ENCODE data around the gene MCFD2.
"Not testable (repeated sequence)": the region's sequence is repeated elsewhere in the genome, so short reads cannot be mapped to it uniquely, and the experiment has no call there.

Gene MCFD2

DNA sequence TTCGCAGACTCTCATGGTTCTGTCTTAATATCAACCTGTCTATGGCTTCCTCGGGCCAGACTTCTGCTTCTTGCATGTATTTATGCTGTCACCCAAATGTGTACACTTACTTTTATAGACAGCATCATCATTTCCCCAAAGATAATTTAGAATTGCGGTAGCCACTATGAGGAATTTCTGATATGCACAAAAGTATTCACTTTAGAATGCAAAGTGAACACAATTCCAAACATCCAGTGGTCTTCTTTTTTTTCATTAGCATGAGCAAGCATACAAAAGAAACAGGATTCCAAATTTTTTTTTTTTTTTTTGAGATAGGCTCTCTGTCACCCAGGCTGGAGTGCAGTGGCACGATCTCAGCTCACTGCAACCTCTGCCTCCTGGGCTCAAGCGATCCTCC, 21.0 kb upstream of the MCFD2 start:
- no peak for DNase-seq

DNA sequence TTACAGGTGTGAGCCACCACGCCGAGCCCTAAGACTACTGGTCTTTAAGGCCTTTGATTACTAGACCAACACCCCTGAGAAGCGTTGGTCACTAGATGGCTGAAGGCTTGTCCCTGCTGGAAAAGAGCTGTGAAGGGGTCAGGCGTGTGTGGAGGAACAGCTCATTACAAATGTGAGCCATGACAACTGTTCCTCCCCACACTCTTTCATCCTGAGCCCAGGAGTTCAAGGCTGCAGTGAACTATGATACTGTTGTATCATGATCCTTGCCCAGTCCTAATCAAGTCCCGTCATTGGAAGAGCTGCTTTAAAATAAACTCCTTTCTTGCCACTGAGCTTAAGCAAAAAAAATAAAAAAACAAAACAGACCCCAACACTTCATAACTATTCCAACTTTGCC, 19.5 kb upstream of the MCFD2 start:
- DNase-seq = no peak

DNA sequence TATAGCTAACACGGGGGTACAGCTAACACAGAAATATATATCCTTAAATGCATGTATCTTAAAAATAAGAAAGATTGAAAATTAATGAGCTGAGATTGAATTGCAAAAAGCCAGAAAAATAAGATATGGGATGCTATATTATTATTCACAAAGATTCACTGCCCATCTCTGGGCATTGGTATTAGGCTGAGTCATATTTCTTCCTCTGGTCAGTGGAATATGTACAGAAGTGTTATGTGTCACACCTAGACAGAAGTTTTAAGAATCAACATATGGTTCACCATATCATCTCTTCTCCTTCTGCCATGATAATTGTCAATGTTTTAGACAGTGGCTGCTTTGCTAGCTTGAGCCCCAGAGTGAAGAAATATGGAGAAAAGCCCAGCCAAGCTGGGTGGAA, 14.0 kb upstream of the MCFD2 start:
- DNase-seq = no peak

DNA sequence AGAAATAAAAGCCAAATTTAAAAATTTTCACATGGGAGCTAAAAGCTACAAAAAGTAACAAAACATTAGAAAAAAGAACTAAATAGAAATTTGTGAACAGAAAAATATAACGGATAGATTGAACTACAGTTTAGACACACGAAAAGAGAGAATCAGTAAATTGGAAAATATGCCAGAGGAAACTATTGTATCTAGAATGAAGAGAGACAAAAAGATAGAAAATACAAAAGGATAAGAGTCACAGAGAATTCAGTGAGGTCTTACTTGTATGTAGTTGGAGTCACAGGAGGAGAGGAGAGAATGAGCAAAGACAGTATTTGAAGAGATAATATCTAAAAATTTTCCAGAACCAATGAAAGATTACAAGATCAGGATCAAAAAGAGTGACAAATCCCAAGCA, 11.3 kb upstream of the MCFD2 start:
- DNase-seq = no peak

DNA sequence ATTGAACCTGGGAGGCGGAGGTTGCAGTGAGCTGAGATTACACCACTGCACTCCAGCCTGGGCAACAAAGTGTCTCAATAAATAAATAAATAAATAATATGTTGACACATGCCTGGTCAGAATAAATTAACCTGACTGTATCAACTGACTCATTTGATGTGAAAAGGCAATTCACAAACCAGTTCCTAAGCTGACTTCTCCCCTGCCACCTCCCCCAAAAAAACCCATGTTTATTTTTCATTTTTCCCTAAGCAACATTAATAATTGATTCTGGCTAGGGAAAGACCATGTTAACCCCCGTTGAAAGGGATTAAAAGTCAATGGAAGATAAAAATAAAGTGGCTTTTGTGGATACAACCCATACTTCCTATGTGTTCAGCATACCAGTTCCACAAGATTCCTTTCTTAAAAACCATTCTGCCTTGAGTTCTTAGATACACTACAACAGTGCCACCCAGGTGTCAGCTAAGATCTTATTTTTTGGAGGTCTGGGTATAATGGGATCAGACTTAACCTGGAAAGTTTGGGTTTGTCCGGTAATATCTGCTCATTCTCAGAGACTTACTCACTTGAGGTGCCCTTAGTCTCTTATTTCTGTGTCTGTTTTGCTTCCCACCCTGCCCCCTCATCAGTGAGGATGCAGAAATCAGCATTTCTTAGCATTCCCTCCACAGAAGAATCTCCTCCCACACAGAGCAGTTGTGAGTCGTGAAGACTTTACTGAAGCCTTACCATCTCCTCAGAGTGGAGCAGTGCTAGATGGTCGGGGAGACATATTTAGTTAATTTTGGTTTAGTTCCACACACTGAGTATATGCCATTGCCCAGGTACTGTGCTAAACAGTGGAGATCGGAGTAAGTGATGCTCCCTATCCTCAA, 10.1 kb upstream of the MCFD2 start:
- DNase-seq = no peak

DNA sequence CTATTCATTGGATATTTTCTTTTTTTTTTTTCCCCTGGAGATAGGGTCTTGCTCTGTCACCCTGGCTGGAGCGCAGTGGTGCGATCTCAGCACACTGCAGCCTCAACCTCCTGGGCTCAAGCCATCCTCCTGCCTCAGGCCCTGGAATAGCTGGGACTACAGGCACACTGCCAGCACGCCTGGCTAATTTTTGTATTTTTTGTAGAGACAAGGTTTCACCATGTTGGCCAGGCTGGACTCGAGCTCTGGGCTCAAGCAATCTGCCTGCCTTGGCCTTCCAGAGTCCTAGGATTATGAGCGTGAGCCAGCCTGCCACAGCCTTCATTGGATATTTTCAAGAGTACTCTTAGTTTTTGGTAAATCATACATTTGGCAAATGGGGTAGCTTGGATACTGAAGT, 9.0 kb upstream of the MCFD2 start:
- DNase-seq = no peak

DNA sequence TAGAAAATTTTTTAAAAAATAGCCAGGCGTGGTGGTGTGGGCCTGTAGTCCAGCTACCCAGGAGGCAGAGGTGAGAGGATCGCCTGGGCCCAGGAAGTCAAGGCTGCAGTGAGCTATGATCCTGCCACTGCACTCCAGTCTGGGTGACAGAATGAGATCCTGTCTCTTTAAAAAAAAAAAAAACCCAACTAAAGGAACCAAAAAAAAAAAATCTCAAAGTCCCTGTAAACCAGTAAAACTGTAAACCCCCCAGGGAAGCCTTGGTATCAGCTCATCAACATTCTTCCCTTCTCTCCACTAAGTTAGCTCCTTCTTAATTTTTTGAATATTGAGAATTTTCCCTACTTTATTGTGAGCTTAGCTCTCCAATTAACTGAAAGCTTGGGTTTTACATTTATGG, 8.4 kb upstream of the MCFD2 start:
- DNase-seq = no peak

DNA sequence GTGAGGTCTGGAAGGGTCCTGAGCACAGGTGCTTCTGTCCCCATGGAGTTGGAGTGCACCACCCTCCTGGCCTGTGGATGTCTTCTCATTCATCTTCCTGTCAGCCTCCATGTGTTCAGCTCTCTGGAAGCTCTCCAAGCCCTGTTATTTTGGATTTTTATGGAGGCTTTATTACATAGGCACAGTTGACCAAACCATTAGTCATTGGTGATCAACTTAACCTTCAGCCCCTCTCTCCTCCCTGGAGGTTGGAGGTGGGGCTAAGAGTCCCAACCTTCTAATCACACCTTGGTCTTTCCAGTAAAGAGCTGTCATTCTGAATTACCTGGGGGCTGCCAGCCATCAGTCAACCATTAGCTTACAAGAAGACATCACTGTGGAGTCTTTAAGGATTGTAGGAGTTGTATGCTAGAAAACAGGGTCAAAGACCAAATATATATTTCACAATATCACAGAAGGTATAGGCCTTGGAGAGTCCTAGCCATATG, 7.5 kb upstream of the MCFD2 start:
- DNase-seq = no peak

DNA sequence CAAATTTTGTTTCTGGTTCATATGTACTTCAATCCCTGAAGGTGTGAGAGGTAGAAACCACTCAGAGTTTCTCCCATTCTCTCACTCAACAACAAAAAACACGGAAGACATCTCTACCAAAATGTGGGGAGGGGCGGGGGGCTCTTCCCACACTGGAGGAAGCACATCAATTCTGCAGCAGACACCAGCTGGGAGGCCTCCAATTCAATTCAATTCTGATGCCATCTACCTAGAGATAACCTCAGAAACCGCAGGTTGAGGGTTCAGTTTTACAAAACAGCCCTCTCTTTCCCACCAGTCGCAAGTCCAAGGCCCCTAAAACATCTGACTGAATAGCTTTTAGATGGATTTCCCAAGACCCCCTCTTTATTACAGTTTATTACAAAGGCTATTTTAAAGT, 7.0 kb upstream of the MCFD2 start:
- DNase-seq = no peak

DNA sequence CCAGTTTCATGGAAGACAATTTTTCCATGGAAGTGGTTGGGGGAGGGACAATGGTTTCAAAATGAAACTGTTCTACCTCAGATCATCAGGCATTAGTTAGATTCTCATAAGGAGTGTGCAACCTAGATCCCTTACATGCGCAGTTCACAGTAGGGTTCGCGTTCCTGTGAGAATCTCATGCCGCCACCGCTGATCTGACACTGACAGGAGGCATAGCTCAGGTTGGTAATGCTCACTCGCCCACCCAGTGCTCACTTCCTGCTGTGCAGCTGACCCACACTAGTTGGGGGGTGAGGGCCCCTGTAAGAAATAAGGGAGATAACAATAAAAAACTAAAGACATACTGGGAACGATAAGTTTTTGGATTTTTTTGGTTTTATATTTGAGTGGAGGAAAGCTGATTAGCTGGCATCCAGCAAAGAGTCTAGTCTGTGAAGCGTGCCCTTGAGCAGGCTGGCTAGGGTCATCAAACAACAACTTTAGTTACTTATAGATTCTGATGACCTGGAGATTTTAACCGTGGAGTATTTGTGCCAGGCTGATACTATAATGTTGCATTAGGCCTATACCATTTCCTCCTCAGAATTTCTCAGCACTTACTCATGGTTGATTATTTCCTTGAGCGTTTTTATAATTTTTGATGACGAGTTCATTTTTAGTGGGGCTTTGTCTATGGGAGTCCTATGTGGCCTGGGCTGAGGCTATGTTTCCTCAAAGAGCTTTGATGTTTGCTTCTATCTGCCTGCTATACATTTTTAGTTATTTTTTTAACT, 6.3 kb upstream of the MCFD2 start:
- DNase-seq = no peak

DNA sequence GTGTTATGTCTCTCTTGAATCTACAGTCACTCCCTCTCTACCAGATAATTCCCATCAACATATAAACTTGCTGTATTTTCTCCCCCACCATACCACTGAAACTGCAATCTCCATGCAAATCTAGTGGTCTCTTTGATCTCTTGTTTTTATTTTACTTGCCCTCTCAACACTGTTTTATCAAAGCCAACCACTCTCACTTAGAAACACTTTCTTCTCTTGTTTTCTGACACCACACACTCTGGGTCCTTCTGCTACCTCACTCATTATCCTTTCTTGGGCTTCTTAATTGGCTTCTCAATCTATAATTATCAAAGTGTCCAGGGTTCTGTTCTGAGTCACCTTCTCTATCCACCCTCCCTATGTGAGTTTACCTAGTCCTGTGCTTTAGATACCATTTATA, 2.0 kb upstream of the MCFD2 start:
- DNase-seq = peak; percentile 48

DNA sequence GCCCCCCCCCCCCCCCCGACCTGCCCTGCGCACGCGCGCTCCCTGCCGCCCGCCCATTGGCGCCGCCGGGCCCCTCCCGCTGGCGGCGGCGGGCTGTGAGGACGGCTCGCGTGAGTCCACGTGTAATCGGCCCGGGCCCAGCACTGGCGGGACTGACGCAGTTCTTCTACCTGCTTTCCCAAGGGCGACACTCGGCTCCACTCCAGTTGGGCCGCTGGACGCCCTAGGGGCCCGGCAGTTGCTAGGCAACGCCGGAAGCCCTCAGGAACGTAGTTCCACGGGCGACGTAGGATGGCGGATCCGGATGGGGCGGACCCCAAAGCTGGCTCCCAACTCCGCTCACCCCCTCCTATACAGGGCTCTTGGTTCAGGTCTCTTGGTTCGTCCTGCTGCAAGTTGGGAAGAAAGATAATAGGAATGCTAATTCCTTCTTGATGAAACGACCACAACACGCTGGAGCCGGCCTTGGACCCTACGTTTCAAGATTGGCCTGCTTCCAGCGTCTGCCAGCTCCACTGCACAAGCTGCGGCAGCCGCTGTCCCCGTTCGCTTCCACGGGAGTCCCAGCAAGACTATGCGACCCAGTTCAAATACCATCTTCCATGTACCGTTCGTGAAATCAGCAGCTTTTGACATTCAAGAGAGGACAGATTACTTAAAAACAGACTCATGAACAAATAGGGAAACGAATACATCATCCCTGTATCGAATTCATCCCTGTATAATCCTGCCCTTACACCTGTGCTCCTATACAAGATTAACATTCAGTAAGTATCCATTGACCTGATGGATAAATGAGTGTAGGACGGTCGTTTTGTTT, 415 bp upstream of the MCFD2 start:
- DNase-seq = peak; percentile 81

DNA sequence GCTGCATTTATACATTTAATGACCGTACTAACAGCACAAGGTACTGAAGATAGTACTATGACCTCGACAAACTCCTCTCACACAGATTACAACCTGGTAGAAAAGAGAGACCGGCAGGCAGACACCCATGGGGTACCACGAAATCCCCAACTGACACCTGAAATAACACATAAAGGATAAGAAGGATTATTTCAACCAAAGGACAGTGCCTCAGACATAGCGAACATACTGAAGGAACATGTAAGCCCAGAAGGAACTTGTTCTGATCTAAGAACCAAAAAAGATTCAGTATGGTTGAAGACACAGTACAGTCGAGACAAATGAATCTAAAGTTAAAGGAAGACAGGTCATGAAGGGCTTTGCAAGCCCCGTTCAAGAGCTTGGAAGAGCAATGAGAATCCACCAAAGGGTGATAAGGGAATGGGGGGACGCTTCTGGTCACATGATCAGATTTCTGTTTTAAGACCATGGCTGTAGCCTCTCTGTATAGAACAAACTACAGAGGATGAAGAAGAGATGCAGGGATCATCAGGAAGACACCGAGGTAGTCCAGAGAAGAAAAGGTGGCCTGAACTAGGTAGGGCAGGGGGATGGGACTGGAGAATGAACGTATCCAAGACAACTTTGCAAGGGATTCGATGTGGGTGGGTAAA, 902 bp downstream of the MCFD2 start:
- DNase-seq = no peak

DNA sequence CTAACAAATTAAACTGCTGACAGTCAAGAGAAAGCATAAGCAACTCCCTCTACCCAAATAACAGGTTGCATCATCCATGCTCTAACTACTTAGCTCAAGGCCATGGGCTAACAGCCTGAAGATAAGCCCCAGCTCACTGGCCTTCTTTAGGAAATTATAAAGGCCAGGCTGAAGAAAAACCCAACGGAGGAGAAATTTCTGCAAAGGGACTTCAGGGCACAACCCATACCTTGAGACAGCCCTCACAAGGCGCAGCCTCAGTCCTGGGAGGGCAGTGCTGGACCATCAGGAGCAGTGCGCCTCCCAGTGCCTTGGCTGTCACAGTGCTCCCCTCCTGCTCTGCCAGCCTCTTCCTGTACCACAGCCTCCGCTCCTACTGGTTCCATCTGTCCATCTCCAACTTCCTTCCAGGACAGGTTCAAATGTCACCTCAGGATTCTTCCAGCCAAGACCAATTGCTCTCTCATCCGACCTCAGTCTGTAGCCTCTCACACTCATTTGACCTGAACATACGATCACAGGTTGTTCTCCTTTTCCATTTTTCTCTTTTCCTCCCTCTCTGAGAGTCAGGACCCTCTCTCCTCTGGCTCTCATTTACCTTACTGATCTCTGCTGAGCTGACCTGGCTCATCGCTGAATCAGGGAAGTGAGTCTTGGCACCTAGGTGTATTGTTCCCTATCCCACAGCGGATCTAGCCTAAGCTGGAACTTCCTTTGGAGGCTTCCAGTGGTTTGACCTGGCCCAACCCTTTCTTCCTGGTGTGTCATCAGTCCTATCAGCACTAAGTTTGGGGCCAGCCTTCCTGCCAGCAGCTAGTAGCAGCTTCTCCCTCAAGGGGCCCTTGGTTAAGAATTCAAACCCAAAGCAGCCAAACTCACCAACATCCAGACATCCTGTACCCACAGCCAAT, 1.9 kb downstream of the MCFD2 start:
- DNase-seq = no peak

DNA sequence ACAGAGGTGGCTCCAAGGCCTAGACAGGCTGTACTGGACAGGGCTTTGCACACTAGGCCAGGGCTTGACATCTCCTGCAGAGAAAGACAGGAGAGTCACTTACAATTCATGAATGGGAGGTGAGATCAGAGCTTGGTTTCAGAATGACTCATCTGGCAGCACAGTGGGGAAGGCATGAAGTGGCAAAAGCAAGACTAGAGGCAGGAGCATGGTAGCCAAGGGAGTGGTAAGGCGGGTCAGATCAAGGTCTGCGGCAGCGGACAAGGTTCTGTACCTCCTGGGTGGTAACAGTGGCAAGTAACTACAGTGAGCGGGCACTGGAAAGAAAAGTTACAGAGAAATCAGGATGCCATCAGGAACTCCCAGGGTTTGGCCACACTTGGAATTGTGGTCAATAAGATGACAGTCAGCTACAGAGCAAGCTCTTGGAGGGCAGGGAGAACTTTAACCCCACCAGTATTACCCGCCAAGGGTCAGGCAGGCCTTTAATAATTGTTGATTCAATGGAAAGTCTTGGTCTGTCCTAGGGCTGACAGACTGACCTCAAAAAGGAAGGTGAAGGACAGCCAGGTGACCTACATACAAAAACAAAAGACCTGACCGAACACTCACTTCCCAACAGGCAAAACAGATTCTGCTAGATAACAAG, 5.7 kb downstream of the MCFD2 start:
- DNase-seq = no peak

DNA sequence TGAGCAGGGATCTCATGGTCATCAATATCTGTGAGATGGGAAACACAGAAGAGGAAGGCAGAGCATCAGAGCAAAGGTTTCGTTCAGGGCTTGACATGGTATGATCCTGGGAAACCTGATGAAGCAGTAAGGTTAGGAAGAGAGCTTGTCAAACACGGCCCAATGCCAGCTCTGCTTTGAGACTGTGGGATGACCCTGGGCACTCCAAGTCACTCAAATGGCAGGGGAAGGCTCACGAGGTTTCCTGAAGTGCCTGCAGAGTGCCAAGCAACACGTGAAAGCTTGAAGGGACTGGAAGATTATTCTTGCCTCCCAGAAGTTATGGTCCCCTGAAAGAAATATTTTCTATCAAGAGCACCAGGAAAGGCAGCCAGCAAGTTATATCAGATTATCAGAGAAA, 6.5 kb downstream of the MCFD2 start:
- DNase-seq = no peak

DNA sequence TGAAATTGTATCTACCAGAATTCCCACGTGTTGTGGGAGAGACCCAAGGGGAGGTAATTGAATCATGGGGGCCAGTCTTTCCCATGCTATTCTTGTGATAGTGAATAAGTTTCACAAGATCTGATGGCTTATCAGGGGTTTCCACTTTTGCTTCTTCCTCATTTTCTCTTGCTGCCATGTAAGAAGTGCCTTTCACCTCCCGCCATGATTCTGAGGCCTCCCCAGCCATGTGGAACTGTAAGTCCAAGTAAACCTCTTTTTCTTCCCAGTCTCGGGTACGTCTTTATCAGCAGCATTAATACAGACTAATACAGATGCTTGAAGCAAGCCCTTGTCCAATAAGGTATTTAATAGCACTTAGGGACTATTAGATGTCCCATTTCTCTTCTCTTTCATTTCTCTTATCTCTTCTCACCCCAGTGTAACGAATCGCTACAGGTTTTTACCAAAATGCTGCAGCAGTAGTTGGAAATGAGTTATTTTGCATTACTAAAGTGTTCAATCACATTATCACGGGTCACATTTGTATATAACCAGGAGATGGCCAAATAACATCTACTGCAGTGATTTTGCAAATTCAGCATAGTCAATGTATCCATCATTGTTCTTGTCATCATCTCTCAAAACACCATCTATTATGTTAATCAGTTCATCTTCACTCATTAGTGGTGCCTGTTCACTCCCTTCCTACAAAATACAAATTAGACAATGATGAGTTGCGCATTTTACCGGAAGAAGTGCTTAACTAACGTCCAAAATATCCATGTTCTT, 10.5 kb downstream of the MCFD2 start:
- DNase-seq = not testable (repeated sequence)

DNA sequence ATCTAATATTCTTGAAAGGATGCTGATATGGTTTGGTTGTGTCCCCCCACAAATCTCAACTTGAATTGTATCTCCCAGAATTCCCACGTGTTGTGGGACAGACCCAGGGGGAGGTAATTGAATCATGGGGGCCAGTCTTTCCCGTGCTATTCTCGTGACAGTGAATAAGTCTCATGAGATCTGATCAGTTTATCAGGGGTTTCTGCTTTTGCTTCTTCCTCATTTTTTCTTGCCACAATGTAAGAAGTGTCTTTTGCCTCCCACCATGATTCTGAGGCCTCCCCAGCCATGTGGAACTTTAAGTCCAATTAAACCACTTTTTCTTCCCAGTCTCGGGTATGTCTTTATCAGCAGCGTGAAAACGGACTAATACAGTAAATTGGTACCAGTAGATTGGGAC, 12.6 kb downstream of the MCFD2 start:
- DNase-seq = not testable (repeated sequence)

DNA sequence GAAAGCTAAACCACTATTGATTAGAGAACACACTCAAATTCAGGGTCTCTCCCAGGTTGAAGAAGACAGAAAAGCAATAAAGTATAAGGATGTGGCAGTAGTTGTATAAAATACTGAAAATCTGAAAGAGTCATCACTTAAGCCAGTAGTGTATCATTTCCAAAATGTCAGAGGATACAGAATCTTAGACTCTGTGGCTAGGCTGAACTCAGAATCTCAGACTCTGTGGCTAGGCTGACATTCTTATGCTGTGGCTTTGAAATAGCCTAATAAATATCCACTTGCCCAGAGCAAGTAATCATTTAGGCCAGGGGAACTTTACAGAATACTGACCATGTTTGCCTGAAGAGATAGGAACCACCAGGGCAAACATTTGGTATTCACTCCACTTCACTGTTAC, 13.1 kb downstream of the MCFD2 start:
- no peak for DNase-seq

DNA sequence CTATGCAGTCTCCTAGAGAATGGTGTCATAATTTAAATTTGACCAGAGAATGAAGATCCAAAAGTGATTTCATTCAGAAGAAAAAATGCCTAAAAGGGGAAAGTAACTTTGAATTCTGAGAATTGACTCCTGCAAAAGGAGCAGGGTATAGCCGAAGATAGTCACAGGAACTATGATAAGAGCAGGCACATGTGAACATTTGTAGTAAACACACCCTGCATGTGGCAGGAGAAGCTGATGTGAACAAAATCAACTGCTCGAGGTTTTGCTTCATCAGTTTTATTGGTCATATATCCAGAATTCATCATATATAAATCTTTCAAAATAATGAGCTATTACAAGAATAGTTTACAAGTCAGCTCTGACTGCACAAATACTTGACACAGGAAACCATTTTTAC, 14.0 kb downstream of the MCFD2 start:
- DNase-seq = no peak
